HepG2 (cell line): ENCODE results near the gene ABL2. TPM values are rescaled to one million over a fixed set of nuclear protein-coding genes. Genes with fewer than 3 reads are reported as not detected.

Experiments
- ATAC-seq: fragments of 200-7000 bp; cut with Tn5 transposase; 3 replicates; pipeline ENCODE4 v1.9.1; 2020; ENCODE audit warnings: mild to moderate bottlenecking, moderate library complexity
- BruUV-seq: library from RNA; stranded (reverse); fragments of 400-500 nt; replicated peaks from 2 replicates; lab custom pipeline; 2021; lab: Mats Ljungman, UMichigan
- CTCF ChIA-PET: fragments of 300-600 bp; formaldehyde crosslinking; extraction: SDS; loops from one replicate; lab custom pipeline; 2021; ENCODE audit warnings: low total read pairs, inconsistent platforms, low intra/inter-chr PET ratio; lab: Yijun Ruan, JAX
- POLR2A ChIA-PET: fragments of 350-600 bp; sonication (Branson Sonifier 250); formaldehyde crosslinking; loops from one replicate; lab custom pipeline; 2020; ENCODE audit warnings: antibody characterized with exemption, inconsistent platforms; lab: Yijun Ruan, JAX
- DNase-seq: peaks from one replicate; pipeline ENCODE4 v3.0.0-alpha.2; 2015; ENCODE audit warnings: low spot score
- FAIRE-seq: peaks from 3 replicates; lab custom pipeline; 2011; peaks lifted over from hg19 to GRCh38; lab: Jason Lieb, UNC
- H2AFZ ChIP-seq: one replicate; pipeline ENCODE4 v1.6.1; 2011; ENCODE audit warnings: low read length, inconsistent platforms
- H3K27ac ChIP-seq: fragments of 300-600 bp; 3 replicates; pipeline ENCODE4 v1.8.0; 2011; ENCODE audit warnings: mixed run types, mild to moderate bottlenecking, mixed read lengths, low read length, inconsistent platforms; ENCODE audit not compliant: insufficient read depth; ENCODE audit errors: extremely low read length
- H3K27me3 ChIP-seq, 2 experiments: fragments of 200-600 bp in 1 of 2; 2 replicates in 1 of 2; 3 replicates in 1 of 2; pipeline versions ENCODE4 v1.6.0 to v1.8.0; 2011; ENCODE audit warnings: low read length in 2 of 2, mild to moderate bottlenecking in 2 of 2, moderate library complexity in 2 of 2, inconsistent platforms in 1 of 2; ENCODE audit not compliant: insufficient read depth in 2 of 2, control insufficient read depth in 1 of 2
- H3K36me3 ChIP-seq, 2 experiments: fragments of 200-600 bp in 1 of 2; replicated peaks in 1 of 2; 2 replicates in 1 of 2; 3 replicates in 1 of 2; pipeline versions ENCODE4 v1.5.1 to v1.8.0; 2011; ENCODE audit warnings: low read length in 2 of 2, inconsistent platforms in 1 of 2; ENCODE audit not compliant: insufficient read depth in 2 of 2, control insufficient read depth in 1 of 2
- H3K4me1 ChIP-seq: 2 replicates; pipeline ENCODE4 v1.5.1; 2012; ENCODE audit warnings: low read length, inconsistent platforms; ENCODE audit not compliant: insufficient read depth
- H3K4me2 ChIP-seq: 2 replicates; pipeline ENCODE4 v1.6.0; 2011; ENCODE audit warnings: low read depth, low read length, inconsistent platforms
- H3K4me3 ChIP-seq, 3 experiments: fragments of 200-600 bp in 1 of 3; sonication (generic), shearing (Covaris generic) in 1 of 3; replicated peaks in 1 of 3; 2 replicates each; pipeline ENCODE4 v1.5.1; 2011 to 2016; ENCODE audit warnings: low read length in 3 of 3, inconsistent platforms in 2 of 3, low read depth in 2 of 3, mild to moderate bottlenecking in 2 of 3, control low read depth in 1 of 3, mixed read lengths in 1 of 3; ENCODE audit not compliant: insufficient read depth in 1 of 3
- H3K79me2 ChIP-seq: one replicate; pipeline ENCODE4 v1.6.1; 2011; ENCODE audit warnings: low read length, inconsistent platforms; ENCODE audit not compliant: insufficient read depth
- H3K9ac ChIP-seq: 2 replicates; pipeline ENCODE4 v1.6.0; 2011; ENCODE audit warnings: mild to moderate bottlenecking, low read depth, low read length, inconsistent platforms; ENCODE audit not compliant: insufficient read depth
- H3K9me3 ChIP-seq: 2 replicates; pipeline ENCODE4 v1.5.1; 2012; ENCODE audit warnings: mild to moderate bottlenecking, low read length
- H4K20me1 ChIP-seq: 2 replicates; pipeline ENCODE4 v1.6.0; 2011; ENCODE audit warnings: inconsistent platforms, mild to moderate bottlenecking, low read length, moderate library complexity; ENCODE audit not compliant: insufficient read depth
- CENPBD1 ChIP-seq: sonication (generic); formaldehyde crosslinking; IDR thresholded peaks from 2 replicates; pipeline ENCODE4 v1.8.0; 2022; ENCODE audit warnings: missing genetic modification reagents, low read depth, mild to moderate bottlenecking, borderline replicate concordance
- JUND ChIP-seq: sonication (generic); formaldehyde crosslinking; IDR thresholded peaks from 2 replicates; pipeline ENCODE4 v1.8.0; 2022; ENCODE audit warnings: mild to moderate bottlenecking, missing genetic modification reagents
- MTF1 ChIP-seq: sonication (generic); formaldehyde crosslinking; IDR thresholded peaks from 2 replicates; pipeline ENCODE4 v1.5.0; 2020; ENCODE audit warnings: missing genetic modification reagents
- NR2F6 ChIP-seq, 2 experiments: IDR thresholded peaks; 2 replicates each; pipeline ENCODE4 v1.6.1; 2016; ENCODE audit warnings: antibody characterized with exemption in 1 of 2, mild to moderate bottlenecking in 1 of 2
- PHF20 ChIP-seq: sonication (generic); formaldehyde crosslinking; IDR thresholded peaks from 2 replicates; pipeline ENCODE4 v1.5.0; 2020; ENCODE audit warnings: mild to moderate bottlenecking, missing genetic modification reagents
- RBM39 ChIP-seq: fragments of 200-400 bp; formaldehyde crosslinking; IDR thresholded peaks from one replicate; pipeline ENCODE4 v1.6.1; 2018; ENCODE audit warnings: antibody characterized with exemption, mild to moderate bottlenecking, low read depth, low read length; ENCODE audit not compliant: poor library complexity, severe bottlenecking
- ZFX ChIP-seq: sonication (generic); formaldehyde crosslinking; IDR thresholded peaks from 2 replicates; pipeline ENCODE4 v1.4.0; 2020; ENCODE audit warnings: mild to moderate bottlenecking, low read depth, missing genetic modification reagents, moderate library complexity
- ZNF224 ChIP-seq: sonication (generic); formaldehyde crosslinking; IDR thresholded peaks from 2 replicates; pipeline ENCODE4 v1.5.0; 2020; ENCODE audit warnings: mild to moderate bottlenecking, missing genetic modification reagents
- ZNF331 ChIP-seq: sonication (generic); formaldehyde crosslinking; IDR thresholded peaks from 2 replicates; pipeline ENCODE4 v1.4.0; 2020; ENCODE audit warnings: missing genetic modification reagents
- ZNF484 ChIP-seq: sonication (generic); formaldehyde crosslinking; IDR thresholded peaks from 2 replicates; pipeline ENCODE4 v1.5.1; 2020; ENCODE audit warnings: mild to moderate bottlenecking, low read depth, missing genetic modification reagents, borderline replicate concordance
- ZNF512B ChIP-seq: sonication (generic); formaldehyde crosslinking; IDR thresholded peaks from 2 replicates; pipeline ENCODE4 v1.5.1; 2020; ENCODE audit warnings: missing genetic modification reagents, mild to moderate bottlenecking, borderline replicate concordance
- ZNF7 ChIP-seq: IDR thresholded peaks from 2 replicates; pipeline ENCODE4 v1.6.1; 2016; ENCODE audit warnings: missing biosample characterization, missing genetic modification reagents
- ZNF816 ChIP-seq: sonication (generic); formaldehyde crosslinking; IDR thresholded peaks from 2 replicates; pipeline ENCODE4 v1.8.0; 2022; ENCODE audit warnings: missing genetic modification reagents, mild to moderate bottlenecking, borderline replicate concordance
- ZSCAN25 ChIP-seq: sonication (generic); formaldehyde crosslinking; IDR thresholded peaks from 2 replicates; pipeline ENCODE4 v1.8.0; 2022; ENCODE audit warnings: mild to moderate bottlenecking, missing genetic modification reagents
- WGBS: methylation state at CpG from one replicate; pipeline ENCODE4 v1.1.6; 2017; ENCODE audit warnings: low lambda C conversion rate; 5-methylcytosine and 5-hydroxymethylcytosine counted together
- in situ Hi-C: cut with HindIII; loops from 2 replicates; pipeline ENCODE4 v1.10.0; 2017; ENCODE audit warnings: low pct_unique_long_range_greater_than_20kb; ENCODE audit not compliant: extremely low pct_ligation_motif_present
- intact Hi-C: fragments of 100-400 bp; cut with micrococcal nuclease; formaldehyde crosslinking; loops from one replicate; pipeline ENCODE4 v1.10.0; 2022; ENCODE audit not compliant: unreplicated experiment
- polyA plus RNA-seq, 8 experiments: library from polyadenylated mRNA; depleted of rRNA in 3 of 8; stranded (reverse) in 7 of 8; unstranded in 1 of 8; fragments of >200 nt; fragmentation: Illumina TruSeq in 4 of 8; extraction: Trizol in 4 of 8; gene quantifications; 2 replicates each; pipeline versions ENCODE4 v1.2.1 to v1.2.3, GENCODE V29; 2011 to 2016; ENCODE audit warnings: low read depth in 4 of 8, missing spikeins in 1 of 8, mixed read lengths in 1 of 8; ENCODE audit not compliant: insufficient read depth in 1 of 8
- total RNA-seq, 5 experiments: library from RNA; depleted of rRNA; stranded (reverse); fragments of >200 nt; fragmentation: Illumina TruSeq; extraction: Trizol; gene quantifications; 2 replicates each; pipeline ENCODE4 v1.2.3, GENCODE V29; 2016; ENCODE audit warnings: low read depth in 1 of 5
- TF ChIP-seq, protein P1 (sequence below): fragments of 450-650 bp; IDR thresholded peaks from 2 replicates; pipeline ENCODE4 v1.6.1; 2017
- TF ChIP-seq, protein P2 (sequence below): sonication (generic); formaldehyde crosslinking; IDR thresholded peaks from 2 replicates; pipeline ENCODE4 v1.9.0; 2022; ENCODE audit warnings: low read depth, missing genetic modification reagents

The ABL2 gene
- total and polyA plus RNA-seq, 2 of the 13 experiments (the other 11 are each of a cell fraction or from before 2014, with no cell fraction given) = 5.8 to 6.0 TPM

DNA sequence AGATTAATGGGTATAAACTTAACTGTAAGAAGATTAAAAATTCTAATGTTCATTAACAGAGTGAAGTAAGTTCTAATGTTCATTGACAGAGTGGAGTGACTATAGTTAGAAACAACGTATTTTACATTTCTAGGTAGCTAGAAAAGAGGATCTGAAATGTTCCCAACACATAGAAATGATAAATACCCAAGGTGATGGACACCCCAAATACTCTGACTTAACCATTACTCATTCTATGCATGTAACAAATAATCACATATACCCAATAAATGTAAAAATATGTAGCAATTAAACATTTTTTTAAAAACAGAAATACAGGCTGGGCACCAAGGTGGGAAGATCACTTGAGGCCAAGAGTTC, 62.1 kb downstream of the ABL2 start:
- Histone ChIP-seq H3K9ac (no peak overlapping the region), H3K4me1 (peaks cover 31% of the 10 kb centered on the region), H2AFZ (no peak overlapping the region), H4K20me1 (no peaks in the 10 kb centered on the region), H3K27me3 (no peaks in the 10 kb centered on the region), H3K4me2 (no peak overlapping the region), H3K9me3 (no peaks in the 10 kb centered on the region), H3K36me3 (no peaks in the 10 kb centered on the region; a peak in 1 of 5 replicates), H3K79me2 (peaks cover 40% of the 10 kb centered on the region), H3K4me3 (no peak overlapping the region), H3K27ac (no peak overlapping the region)
- CTCF ChIA-PET = no interaction called here
- ATAC-seq = no peak
- in situ Hi-C loops = no loop called here
- no TSS peak for BruUV-seq
- DNase-seq = no peak
- WGBS = 96% methylated on average over 1 of the region's 1 CpG
- POLR2A ChIA-PET = no interaction called here
- intact Hi-C loops = no loop called here
- no peak for FAIRE-seq
- TF ChIP-seq PHF20 (CRISPR knock-in tag) (no peak), NR2F6 (IDR thresholded peaks at IDR 0.05) (no peak), NR2F6 (CRISPR knock-in tag; IDR thresholded peaks at IDR 0.05) (no peak), MTF1 (CRISPR knock-in tag) (no peak), ZNF816 (CRISPR knock-in tag) (no peak), ZNF331 (no peak), ZSCAN25 (CRISPR knock-in tag) (no peak), CENPBD1 (CRISPR knock-in tag) (no peak), ZNF512B (CRISPR knock-in tag) (no peak), ZNF7 (CRISPR knock-in tag) (no peak), JUND (no peak), RBM39 (no peak), ZNF224 (CRISPR knock-in tag) (no peak), ZNF484 (CRISPR knock-in tag) (no peak), ZFX (CRISPR knock-in tag) (no peak)
- TF ChIP-seq, protein P1, sequence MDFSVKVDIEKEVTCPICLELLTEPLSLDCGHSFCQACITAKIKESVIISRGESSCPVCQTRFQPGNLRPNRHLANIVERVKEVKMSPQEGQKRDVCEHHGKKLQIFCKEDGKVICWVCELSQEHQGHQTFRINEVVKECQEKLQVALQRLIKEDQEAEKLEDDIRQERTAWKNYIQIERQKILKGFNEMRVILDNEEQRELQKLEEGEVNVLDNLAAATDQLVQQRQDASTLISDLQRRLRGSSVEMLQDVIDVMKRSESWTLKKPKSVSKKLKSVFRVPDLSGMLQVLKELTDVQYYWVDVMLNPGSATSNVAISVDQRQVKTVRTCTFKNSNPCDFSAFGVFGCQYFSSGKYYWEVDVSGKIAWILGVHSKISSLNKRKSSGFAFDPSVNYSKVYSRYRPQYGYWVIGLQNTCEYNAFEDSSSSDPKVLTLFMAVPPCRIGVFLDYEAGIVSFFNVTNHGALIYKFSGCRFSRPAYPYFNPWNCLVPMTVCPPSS = no peak
- TF ChIP-seq, protein P2, sequence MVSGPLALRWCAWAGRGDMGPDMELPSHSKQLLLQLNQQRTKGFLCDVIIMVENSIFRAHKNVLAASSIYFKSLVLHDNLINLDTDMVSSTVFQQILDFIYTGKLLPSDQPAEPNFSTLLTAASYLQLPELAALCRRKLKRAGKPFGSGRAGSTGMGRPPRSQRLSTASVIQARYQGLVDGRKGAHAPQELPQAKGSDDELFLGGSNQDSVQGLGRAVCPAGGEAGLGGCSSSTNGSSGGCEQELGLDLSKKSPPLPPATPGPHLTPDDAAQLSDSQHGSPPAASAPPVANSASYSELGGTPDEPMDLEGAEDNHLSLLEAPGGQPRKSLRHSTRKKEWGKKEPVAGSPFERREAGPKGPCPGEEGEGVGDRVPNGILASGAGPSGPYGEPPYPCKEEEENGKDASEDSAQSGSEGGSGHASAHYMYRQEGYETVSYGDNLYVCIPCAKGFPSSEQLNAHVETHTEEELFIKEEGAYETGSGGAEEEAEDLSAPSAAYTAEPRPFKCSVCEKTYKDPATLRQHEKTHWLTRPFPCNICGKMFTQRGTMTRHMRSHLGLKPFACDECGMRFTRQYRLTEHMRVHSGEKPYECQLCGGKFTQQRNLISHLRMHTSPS = no peak
